Heart right ventricle (tissue), 16 donors: ENCODE results near the gene COG5. TPM values are rescaled to one million over a fixed set of nuclear protein-coding genes. Genes with fewer than 3 reads are reported as not detected.

ENCODE experiments used
- ATAC-seq, 8 donors: fragments of 200-7000 bp; cut with Tn5 transposase; one replicate each; pipeline ENCODE4 v1.9.1; 2020; ENCODE audit warnings: mild to moderate bottlenecking in 8 of 8, moderate library complexity in 8 of 8, moderate number of reproducible peaks in 1 of 8
- DNase-seq, 2 donors: peaks; one replicate each; pipeline ENCODE4 v3.0.0-alpha.2; 2020
- H3K27ac ChIP-seq, 10 donors: fragments of 200-600 bp; sonication (generic) in 2 of 10; one replicate each; pipeline versions ENCODE4 v1.5.0 to v1.8.0; 2020 to 2022; ENCODE audit warnings: mild to moderate bottlenecking in 3 of 10
- H3K27me3 ChIP-seq, 7 donors: fragments of 200-600 bp; one replicate each; pipeline ENCODE4 v1.8.0; 2021 to 2022; ENCODE audit warnings: mild to moderate bottlenecking in 2 of 7
- H3K36me3 ChIP-seq, 9 donors: fragments of 200-600 bp; sonication (generic) in 1 of 9; one replicate each; pipeline versions ENCODE4 v1.5.0 to v1.8.0; 2020 to 2022; ENCODE audit warnings: mild to moderate bottlenecking in 2 of 9
- H3K4me1 ChIP-seq, 9 donors: fragments of 200-600 bp; sonication (generic) in 1 of 9; one replicate each; pipeline versions ENCODE4 v1.5.0 to v1.8.0; 2020 to 2022; ENCODE audit warnings: mild to moderate bottlenecking in 4 of 9
- H3K4me3 ChIP-seq, 10 donors: fragments of 200-600 bp; sonication (generic) in 2 of 10; one replicate each; pipeline versions ENCODE4 v1.5.0 to v1.8.0; 2020 to 2022; ENCODE audit warnings: mild to moderate bottlenecking in 7 of 10, moderate library complexity in 2 of 10
- H3K9me3 ChIP-seq, 11 donors: fragments of 200-600 bp in 10 of 11; sonication (generic) in 2 of 11; one replicate each; pipeline versions ENCODE4 v1.5.0 to v1.8.0; 2013 to 2022; ENCODE audit warnings: mild to moderate bottlenecking in 2 of 11, control low read depth in 1 of 11, moderate library complexity in 1 of 11
- WGBS, 2 donors: extraction: QIAGEN DNeasy Blood & Tissue Kit; methylation state at CpG; one replicate each; pipeline ENCODE4 v1.1.7; 2013; ENCODE audit warnings: inconsistent platforms in 1 of 2; 5-methylcytosine and 5-hydroxymethylcytosine counted together
- intact Hi-C, 10 donors: fragments of 100-400 bp; cut with DNase I; formaldehyde crosslinking; loops; one replicate each; pipeline versions ENCODE4 v1.11.1 to v1.14.2; 2022
- polyA plus RNA-seq, 2 donors: library from polyadenylated mRNA; stranded (reverse); fragments of 200-250 nt; gene quantifications; one replicate each; pipeline ENCODE4 v1.2.3, GENCODE V29; 2013
- total RNA-seq, 10 donors: library from RNA; stranded (reverse); fragmentation: NEBNext Ultra II Directional in 3 of 10; extraction: Animal tissue kit (Norgen Biotek cat#: 25700) in 3 of 10; gene quantifications; one replicate each; pipeline versions ENCODE4 v1.2.1 to v1.2.4, GENCODE V29; 2021 to 2023
- TF ChIP-seq, protein P1 (sequence below), 9 donors: fragments of 200-600 bp; sonication (generic) in 2 of 9; IDR thresholded peaks; one replicate each; pipeline versions ENCODE4 v1.5.0 to v1.8.0; 2021 to 2022; ENCODE audit warnings: antibody characterized with exemption in 9 of 9, mild to moderate bottlenecking in 5 of 9, moderate library complexity in 1 of 9
- donor health status: Arrhythmogenic right ventricular cardiomyopathy.
- donor health status: ischemic (EF 13 %, LVEDD 7.1; RV severe dilation, severe dysfunction).
- donor health status: healthy with polysubstance abuse.
- donor health status: DM: no; HTN: yes; CAD: no.
- donor health status: DM: no; HTN: no; CAD: no.
- donor health status: ischemic (EF 25% LVEDD 6.9; RV normal size, moderate dysfunction).
- donor health status: ischemic (EF 25% LVEDD 5.7; RV mildly dilated, moderate dysfunction).
- donor health status: healthy.
- donor health status: DM: yes; HTN: yes; CAD: no.
- donor health status: Ischemic cardiomyopathy.
- donor health status: ischemic (EF 35%, LVEDD 5.7; RV mildly dilated, moderate dysfunction).
- donor health status: nonischemic (EF 11% LVEDD 7.7; RV severe dilation, severe dysfunction).
- donor health status: DM: yes; HTN: yes; CAD: no.
- donor health status: PGD.
- donor health status: ischemic (EF 29% LVEDD 5.4; RV normal size, mild dysfunction).
- donor health status: nonischemic (EF 23%, LVEDD 6.1; RV moderate dilation, normal function).

Gene COG5
- total and polyA plus RNA-seq, 12 donors, result 8.4 to 65.8 (median 52.2) TPM

DNA sequence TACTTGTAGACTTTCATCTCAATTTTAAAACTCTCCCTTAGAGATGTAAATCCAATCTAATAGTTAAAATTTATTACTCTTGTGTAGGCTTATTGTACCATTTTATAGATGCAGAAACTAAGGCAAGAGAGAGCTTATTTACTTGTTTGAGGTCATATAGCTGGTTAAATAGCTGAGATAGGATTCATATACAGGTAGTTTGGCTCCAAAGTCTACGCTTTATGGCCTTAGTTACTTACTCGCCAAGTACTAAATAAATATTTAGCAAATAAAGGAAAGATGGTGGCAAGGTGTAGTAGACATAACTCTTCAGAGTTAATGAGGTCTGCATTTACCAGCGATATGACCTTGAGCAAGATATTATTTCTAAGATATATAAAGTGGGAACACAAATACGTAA, 308.1 kb downstream of the COG5 start:
- H3K4me1 ChIP-seq, result peaks cover 0 to 37% (median 9%) of the 10 kb centered on the region in 9 donors
- H3K27ac ChIP-seq, result no peak overlapping the region
- no peaks in the 10 kb centered on the region for H3K27me3 ChIP-seq
- ATAC-seq, result no peak
- peaks cover 0 to 14% (median 0%) of the 10 kb centered on the region in 9 donors for H3K36me3 ChIP-seq
- H3K9me3 ChIP-seq, result no peaks in the 10 kb centered on the region
- intact Hi-C loops, result no loop called here
- WGBS, 2 donors, result 90 to 95% methylated on average over 4 of the region's 4 CpGs
- TF ChIP-seq, protein P1, sequence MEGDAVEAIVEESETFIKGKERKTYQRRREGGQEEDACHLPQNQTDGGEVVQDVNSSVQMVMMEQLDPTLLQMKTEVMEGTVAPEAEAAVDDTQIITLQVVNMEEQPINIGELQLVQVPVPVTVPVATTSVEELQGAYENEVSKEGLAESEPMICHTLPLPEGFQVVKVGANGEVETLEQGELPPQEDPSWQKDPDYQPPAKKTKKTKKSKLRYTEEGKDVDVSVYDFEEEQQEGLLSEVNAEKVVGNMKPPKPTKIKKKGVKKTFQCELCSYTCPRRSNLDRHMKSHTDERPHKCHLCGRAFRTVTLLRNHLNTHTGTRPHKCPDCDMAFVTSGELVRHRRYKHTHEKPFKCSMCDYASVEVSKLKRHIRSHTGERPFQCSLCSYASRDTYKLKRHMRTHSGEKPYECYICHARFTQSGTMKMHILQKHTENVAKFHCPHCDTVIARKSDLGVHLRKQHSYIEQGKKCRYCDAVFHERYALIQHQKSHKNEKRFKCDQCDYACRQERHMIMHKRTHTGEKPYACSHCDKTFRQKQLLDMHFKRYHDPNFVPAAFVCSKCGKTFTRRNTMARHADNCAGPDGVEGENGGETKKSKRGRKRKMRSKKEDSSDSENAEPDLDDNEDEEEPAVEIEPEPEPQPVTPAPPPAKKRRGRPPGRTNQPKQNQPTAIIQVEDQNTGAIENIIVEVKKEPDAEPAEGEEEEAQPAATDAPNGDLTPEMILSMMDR (IDR thresholded peaks at IDR 0.05), result no peak
- DNase-seq, result no peak
- no peak overlapping the region for H3K4me3 ChIP-seq

DNA sequence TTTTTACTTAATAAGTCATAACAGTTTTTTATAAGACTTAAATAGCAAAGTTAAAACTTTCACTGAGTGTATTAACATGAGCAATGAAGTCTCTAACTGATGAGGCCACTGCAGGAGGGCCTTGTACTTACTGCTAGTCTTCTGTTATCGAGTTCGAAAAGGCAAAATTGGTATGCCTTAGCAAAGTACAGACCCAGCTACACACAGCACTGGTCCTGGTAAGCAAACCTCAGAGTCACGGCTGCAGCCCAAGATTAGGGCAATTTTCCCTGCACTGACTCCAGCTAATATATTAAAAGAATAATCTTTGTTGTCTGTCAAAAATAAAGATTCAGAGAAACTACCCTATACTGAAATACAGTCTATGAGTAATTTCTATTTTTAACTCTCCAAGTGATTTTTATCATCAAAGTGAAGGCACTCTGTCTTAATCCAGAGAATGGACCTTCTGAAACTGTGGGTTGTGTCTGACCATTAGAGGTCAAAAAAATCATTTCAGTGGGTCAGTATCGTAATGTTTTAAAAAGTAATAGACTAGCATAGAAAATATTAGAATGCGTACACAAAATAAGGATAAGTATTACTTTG, 309.2 kb downstream of the COG5 start:
- ATAC-seq (peak in 2 of 8 donors; percentile 30 to 56), DNase-seq (no peak)
- H3K4me1 ChIP-seq, result peaks cover 0 to 37% (median 9%) of the 10 kb centered on the region in 9 donors
- TF ChIP-seq, protein P1 (IDR thresholded peaks at IDR 0.05), result no peak
- no peaks in the 10 kb centered on the region for H3K9me3 ChIP-seq
- H3K27me3 ChIP-seq, result no peaks in the 10 kb centered on the region
- WGBS, 2 donors, result 82 to 85% methylated on average over 5 of the region's 5 CpGs
- intact Hi-C loops, result no loop called here
- peaks cover 0 to 14% (median 0%) of the 10 kb centered on the region in 9 donors for H3K36me3 ChIP-seq
- H3K4me3 ChIP-seq, result no peak overlapping the region
- peak overlapping the region in 4 of 10 donors; percentile 2 to 48 (median 20) for H3K27ac ChIP-seq

DNA sequence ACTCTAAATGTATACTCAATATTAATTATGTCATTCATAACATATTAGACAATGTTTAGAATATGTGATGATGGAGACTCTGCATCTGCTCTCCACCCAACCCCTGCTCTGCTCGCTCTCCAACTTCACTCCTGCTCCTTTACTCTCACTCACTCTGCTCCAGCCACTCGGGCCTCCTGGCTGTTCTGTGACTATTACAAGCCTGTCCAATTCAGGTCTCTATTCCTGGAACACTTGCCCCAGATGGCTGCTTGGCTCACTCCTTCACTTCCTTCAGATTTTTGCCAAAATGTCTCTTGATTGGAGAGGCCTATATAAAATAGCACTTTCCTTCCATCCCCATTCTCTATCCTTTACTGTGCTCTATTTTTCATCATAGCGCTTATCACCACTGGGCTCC, 310.1 kb downstream of the COG5 start:
- Histone ChIP-seq H3K27me3 (no peaks in the 10 kb centered on the region), H3K36me3 (peaks cover 0 to 14% (median 0%) of the 10 kb centered on the region in 9 donors), H3K4me1 (peaks cover 0 to 37% (median 9%) of the 10 kb centered on the region in 9 donors), H3K4me3 (no peak overlapping the region), H3K9me3 (no peaks in the 10 kb centered on the region), H3K27ac (peak overlapping the region in 7 of 10 donors; percentile 2 to 48 (median 24))
- WGBS, 2 donors, result 55 to 62% methylated on average over 3 of the region's 3 CpGs
- ATAC-seq, result peak; percentile 47 to 90 (median 84)
- intact Hi-C loops, result no loop called here
- DNase-seq, result peak in 1 of 2 donors; percentile 21
- TF ChIP-seq, protein P1 (IDR thresholded peaks at IDR 0.05), result no peak

DNA sequence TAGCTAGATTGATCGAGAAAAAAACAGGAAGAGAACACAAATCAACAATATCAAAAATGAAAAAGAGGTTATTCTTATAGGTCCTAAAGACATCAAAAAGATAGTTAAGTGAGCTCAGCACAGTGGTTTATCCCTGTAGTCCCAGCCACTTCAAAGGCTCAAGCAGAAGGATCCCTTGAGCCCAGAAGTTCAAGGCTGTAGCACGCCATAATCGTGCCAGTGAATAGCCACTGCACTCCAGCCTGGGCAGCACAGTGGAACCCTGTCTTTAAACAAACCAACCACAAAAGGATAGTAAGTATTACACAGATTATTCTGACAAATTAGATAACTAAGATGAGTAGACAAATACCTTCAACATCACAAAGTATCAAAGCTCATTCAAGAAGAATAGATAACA, 311.8 kb downstream of the COG5 start:
- intact Hi-C loops, result no loop called here
- peak in 1 of 8 donors; percentile 39 for ATAC-seq
- H3K27me3 ChIP-seq, result no peaks in the 10 kb centered on the region
- peaks cover 0 to 2% (median 0%) of the 10 kb centered on the region in 11 donors for H3K9me3 ChIP-seq
- 85 to 92% methylated on average over 3 of the region's 3 CpGs for WGBS, 2 donors
- H3K4me3 ChIP-seq, result no peak overlapping the region
- H3K27ac ChIP-seq, result no peak overlapping the region
- peaks cover 0 to 23% (median 9%) of the 10 kb centered on the region in 9 donors for H3K4me1 ChIP-seq
- no peak for DNase-seq
- TF ChIP-seq, protein P1 (IDR thresholded peaks at IDR 0.05), result no peak
- peaks cover 0 to 31% (median 8%) of the 10 kb centered on the region in 9 donors for H3K36me3 ChIP-seq
